22Rv1 (cell line): ENCODE data around the gene CPZ.

Experiments
- H3K27ac ChIP-seq: fragments of 450-650 bp; 2 replicates; pipeline ENCODE4 v1.5.1; 2017
- CTCF ChIP-seq: fragments of 450-650 bp; IDR thresholded peaks from 2 replicates; pipeline ENCODE4 v1.5.1; 2017; ENCODE audit warnings: mild to moderate bottlenecking
- ZFX ChIP-seq: fragments of 450-650 bp; IDR thresholded peaks from 2 replicates; pipeline ENCODE4 v1.6.1; 2017; ENCODE audit warnings: antibody characterized with exemption, borderline replicate concordance

CPZ gene

DNA sequence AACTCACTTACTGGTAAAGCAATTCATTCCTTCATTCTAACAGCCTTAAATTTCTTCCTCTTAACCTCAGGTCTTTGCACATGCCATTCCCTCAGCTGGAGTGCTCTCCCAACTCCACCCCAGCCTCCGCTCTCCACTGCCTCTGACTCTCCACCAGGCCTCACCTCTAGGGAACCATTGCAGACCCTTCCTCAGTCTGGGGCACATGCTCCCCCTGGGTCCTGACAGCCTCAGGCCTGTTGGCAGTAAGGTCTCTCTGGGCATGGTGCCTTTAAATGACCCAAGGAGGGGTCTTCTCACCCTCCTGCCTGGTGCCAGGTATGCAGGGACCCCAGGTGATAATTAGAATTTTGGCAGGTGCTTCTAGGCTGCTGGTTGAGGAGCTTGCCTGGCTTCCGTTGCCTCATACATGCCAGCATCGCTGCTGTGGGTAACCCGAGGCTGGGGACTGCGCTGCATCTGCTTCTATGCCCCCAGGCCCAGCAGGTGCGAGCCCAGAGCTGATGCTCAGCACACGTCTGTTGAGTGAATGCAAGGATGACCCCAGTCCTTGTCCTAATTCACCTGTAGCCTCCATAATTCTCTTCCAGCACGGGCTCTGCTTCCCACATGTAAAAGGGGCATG is 39.9 kb upstream of the CPZ start:
- no peak for TF ChIP-seq CTCF
- TF ChIP-seq ZFX, result no peak
- no peak overlapping the region for H3K27ac ChIP-seq

DNA sequence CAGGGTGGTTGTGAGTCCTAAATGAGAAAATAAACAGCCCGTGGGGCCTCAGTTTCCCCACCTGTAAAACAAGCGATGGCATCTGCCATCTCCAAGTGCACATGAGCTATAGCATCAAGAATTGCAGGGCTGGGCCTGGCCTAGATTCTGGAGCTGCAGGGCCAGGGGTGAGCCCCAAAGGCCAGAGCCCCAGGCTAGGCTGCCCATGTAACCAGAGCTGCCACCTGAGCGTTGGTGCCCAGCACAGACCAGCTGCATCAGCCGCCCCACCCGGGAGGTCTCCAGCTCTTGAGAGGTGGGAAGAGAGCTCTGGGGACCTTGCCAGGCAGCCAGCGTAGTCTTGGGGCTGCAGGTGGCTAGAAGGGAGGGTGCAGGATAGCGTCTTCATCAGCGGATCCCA is 39.3 kb upstream of the CPZ start:
- no peak overlapping the region for H3K27ac ChIP-seq
- TF ChIP-seq ZFX (no peak), CTCF (no peak)

GRCh38 chr4:8553991-8554405 is 38.6 kb upstream of the CPZ start:
- TF ChIP-seq CTCF, result no peak
- no peak for TF ChIP-seq ZFX
- H3K27ac ChIP-seq, result no peak overlapping the region

- no peak overlapping the region for H3K27ac ChIP-seq
- TF ChIP-seq ZFX (no peak), CTCF (no peak)
Observed at GRCh38 chr4:8554555-8555100, 37.9 kb upstream of the CPZ start.

- H3K27ac ChIP-seq, result no peak overlapping the region
- no peak for TF ChIP-seq CTCF
- no peak for TF ChIP-seq ZFX
Observed at GRCh38 chr4:8555716-8556115, 36.8 kb upstream of the CPZ start.

GRCh38 chr4:8556341-8557150 is 36.0 kb upstream of the CPZ start:
- TF ChIP-seq ZFX, result no peak
- TF ChIP-seq CTCF, result no peak
- H3K27ac ChIP-seq, result no peak overlapping the region
